ENCODE results near the gene SRSF8. TPM values are rescaled to one million over a fixed set of nuclear protein-coding genes. Genes with fewer than 3 reads are reported as not detected.
"Not testable (repeated sequence)": the region's sequence is repeated elsewhere in the genome, so short reads cannot be mapped to it uniquely, and the experiment has no call there.

Gene SRSF8
- total RNA-seq, 1 experiment from 2014 or later: 48.5 TPM

DNA sequence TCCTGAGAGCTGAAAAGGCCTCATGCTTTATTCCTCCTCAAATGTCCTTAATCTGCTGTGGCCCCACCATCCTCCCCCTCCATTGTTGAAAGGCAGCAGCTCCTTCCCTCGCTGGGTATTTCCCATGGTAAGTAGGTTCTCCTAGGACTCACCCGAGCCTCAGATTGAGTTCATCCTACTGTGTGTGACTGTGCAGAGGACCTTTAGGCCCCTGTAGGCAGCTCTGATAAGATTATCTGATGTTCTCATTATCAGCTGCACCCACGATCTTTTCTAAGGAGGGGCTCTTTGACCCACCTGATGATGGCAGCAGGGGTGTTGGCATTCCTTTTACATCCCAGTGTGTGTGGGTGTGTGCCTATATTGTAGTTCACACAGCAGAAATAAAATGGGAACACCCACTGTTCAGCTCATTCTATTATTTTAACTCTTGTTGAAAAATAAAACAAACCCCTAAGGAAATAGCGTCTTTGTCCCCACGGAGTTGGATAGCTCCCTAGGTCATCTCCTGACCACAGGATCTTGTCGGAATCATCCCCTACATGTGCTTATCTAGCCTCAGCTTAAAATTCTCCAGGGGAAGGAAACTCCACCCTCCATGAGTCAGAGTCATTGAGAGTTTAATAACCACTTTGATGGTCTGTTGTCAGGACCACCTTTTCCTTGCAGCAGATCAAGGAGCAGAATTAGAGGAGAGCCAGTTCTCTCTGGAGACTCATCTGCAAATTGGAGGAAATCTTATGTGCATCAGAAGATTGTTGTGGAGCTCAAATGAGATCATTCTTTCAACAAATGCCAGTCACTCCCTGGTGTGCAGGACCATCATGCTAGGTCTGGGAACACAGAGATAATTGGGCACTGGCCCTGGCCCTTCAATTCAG lies 42.2 kb downstream of the SRSF8 start:
- Mint-ChIP-seq H3K9me3 (ENCODE audit: unreplicated experiment) (no peaks in the 10 kb centered on the region), H3K4me3 (ENCODE audit: unreplicated experiment) (peak overlapping the region; percentile 75), H3K4me1 (ENCODE audit: insufficient read depth, unreplicated experiment) (peaks cover 38% of the 10 kb centered on the region), H3K27me3 (ENCODE audit: insufficient read depth, unreplicated experiment) (no peaks in the 10 kb centered on the region), H3K27ac (ENCODE audit: low read depth, unreplicated experiment) (peak overlapping the region; percentile 98), H3K36me3 (ENCODE audit: insufficient read depth, unreplicated experiment) (peaks cover 7% of the 10 kb centered on the region)
- ChIA-PET CTCF (interaction anchor here (0.9 to 5.9 kb wide), 9 partner anchors 10 to 660 kb away, joined by 3 to 49 read pairs (median 8); partner anchors contain the start of genes CWC15, ENDOD1, KDM4D and SRSF8), POLR2A (interaction anchor here (0.6 to 9.3 kb wide), 21 partner anchors 7 to 1277 kb away, joined by 3 to 242 read pairs (median 6); partner anchors contain the start of genes CEP57, CWC15, ENDOD1 and FAM76B)
- DNase-seq (ENCODE audit: unreplicated experiment): no peak
- intact Hi-C loops (cut with micrococcal nuclease): loop anchor here (1.0 to 2.0 kb wide), 2 partner anchors 25 to 42 kb away; no protein-coding TSS in a partner anchor
- no TSS peak for BruUV-seq (replicated peaks)
- TF ChIP-seq CTCF (IDR thresholded peaks at IDR 0.05; ENCODE audit: unreplicated experiment): no peak

GRCh38 chr11:95111471-95111870 lies 44.8 kb downstream of the SRSF8 start:
- H3K4me3 Mint-ChIP-seq (ENCODE audit: unreplicated experiment); H3K27me3 Mint-ChIP-seq (ENCODE audit: insufficient read depth, unreplicated experiment); H3K36me3 Mint-ChIP-seq (ENCODE audit: insufficient read depth, unreplicated experiment); H3K27ac Mint-ChIP-seq (ENCODE audit: low read depth, unreplicated experiment); intact Hi-C loops (cut with micrococcal nuclease); DNase-seq (ENCODE audit: unreplicated experiment); H3K9me3 Mint-ChIP-seq (ENCODE audit: unreplicated experiment); BruUV-seq (replicated peaks): not testable (repeated sequence)
- H3K4me1 Mint-ChIP-seq (ENCODE audit: insufficient read depth, unreplicated experiment): peaks cover 31% of the 10 kb centered on the region
- CTCF ChIA-PET: interaction anchor here (0.9 to 1.1 kb wide), 2 partner anchors 10 to 17 kb away, joined by 3 to 4 read pairs; no protein-coding TSS in a partner anchor
- POLR2A ChIA-PET: interaction anchor here (0.7 to 1.7 kb wide), 3 partner anchors 21 to 27 kb away, joined by 3 to 4 read pairs (median 3); partner anchors contain the start of gene ENDOD1

DNA sequence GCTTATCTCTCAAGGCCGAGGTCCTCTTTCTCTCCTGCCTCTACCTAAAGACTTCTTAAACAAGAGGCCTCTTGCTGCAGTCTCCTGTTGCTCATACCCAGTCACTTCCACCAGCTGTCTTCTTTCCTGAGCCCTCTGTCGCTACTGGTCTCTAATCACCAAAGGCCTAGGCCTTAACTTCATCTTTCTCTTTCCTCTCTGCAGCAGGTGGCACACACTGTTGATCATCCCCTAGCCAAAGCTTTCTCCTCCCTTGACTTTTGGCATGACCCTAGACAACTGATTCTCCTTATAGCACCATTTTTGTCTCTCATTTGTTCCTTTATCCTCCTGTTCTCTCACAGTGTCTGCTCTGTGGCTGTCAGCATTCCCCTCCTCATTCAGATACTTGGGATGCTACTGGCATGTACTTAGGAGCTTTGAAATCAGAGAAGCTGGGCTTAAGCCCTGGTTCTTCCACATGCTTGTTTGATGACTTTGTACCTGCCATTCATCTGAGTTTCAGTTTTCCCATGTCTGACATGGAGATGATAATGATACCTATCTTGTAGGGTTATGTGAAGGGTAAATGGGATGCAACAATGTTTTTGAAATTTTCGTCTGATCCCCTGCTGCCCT lies 45.3 kb downstream of the SRSF8 start:
- no peak for TF ChIP-seq CTCF (IDR thresholded peaks at IDR 0.05; ENCODE audit: unreplicated experiment)
- DNase-seq (ENCODE audit: unreplicated experiment): no peak
- peaks cover 26% of the 10 kb centered on the region for H3K4me1 Mint-ChIP-seq (ENCODE audit: insufficient read depth, unreplicated experiment)
- peaks cover 7% of the 10 kb centered on the region for H3K36me3 Mint-ChIP-seq (ENCODE audit: insufficient read depth, unreplicated experiment)
- ChIA-PET CTCF (interaction anchor here (0.9 to 1.1 kb wide), 2 partner anchors 9 to 17 kb away, joined by 3 to 4 read pairs; no protein-coding TSS in a partner anchor), POLR2A (interaction anchor here (0.7 to 1.7 kb wide), 2 partner anchors 22 to 27 kb away, joined by 3 to 4 read pairs; partner anchors contain the start of gene ENDOD1)
- no TSS peak for BruUV-seq (replicated peaks)
- no peak overlapping the region for H3K4me3 Mint-ChIP-seq (ENCODE audit: unreplicated experiment)
- H3K27ac Mint-ChIP-seq (ENCODE audit: low read depth, unreplicated experiment): no peak overlapping the region
- H3K27me3 Mint-ChIP-seq (ENCODE audit: insufficient read depth, unreplicated experiment): no peaks in the 10 kb centered on the region
- intact Hi-C loops (cut with micrococcal nuclease): no loop called here
- H3K9me3 Mint-ChIP-seq (ENCODE audit: unreplicated experiment): no peaks in the 10 kb centered on the region

- intact Hi-C loops (cut with micrococcal nuclease): no loop called here
These were observed 48.9 kb downstream of the SRSF8 start for GRCh38 chr11:95115597-95115996.

More at GRCh38 chr11:95115597-95115996, 48.9 kb downstream of the SRSF8 start:
- no TSS peak for BruUV-seq (replicated peaks)
- Mint-ChIP-seq H3K4me1 (ENCODE audit: insufficient read depth, unreplicated experiment) (peaks cover 12% of the 10 kb centered on the region), H3K27me3 (ENCODE audit: insufficient read depth, unreplicated experiment) (no peaks in the 10 kb centered on the region), H3K4me3 (ENCODE audit: unreplicated experiment) (no peak overlapping the region), H3K36me3 (ENCODE audit: insufficient read depth, unreplicated experiment) (no peaks in the 10 kb centered on the region), H3K9me3 (ENCODE audit: unreplicated experiment) (peaks cover 7% of the 10 kb centered on the region), H3K27ac (ENCODE audit: low read depth, unreplicated experiment) (no peak overlapping the region)
- POLR2A ChIA-PET: interaction anchor here (1.2 kb wide), 1 partner anchor 8 kb away, joined by 5 read pairs; no protein-coding TSS in a partner anchor
- CTCF ChIA-PET: interaction anchor here (0.7 kb wide), 1 partner anchor 218 kb away, joined by 3 read pairs; no protein-coding TSS in a partner anchor
- TF ChIP-seq CTCF (IDR thresholded peaks at IDR 0.05; ENCODE audit: unreplicated experiment): no peak
- DNase-seq (ENCODE audit: unreplicated experiment): no peak
